ENCODE results near the gene SF3B3.

The SF3B3 gene

DNA sequence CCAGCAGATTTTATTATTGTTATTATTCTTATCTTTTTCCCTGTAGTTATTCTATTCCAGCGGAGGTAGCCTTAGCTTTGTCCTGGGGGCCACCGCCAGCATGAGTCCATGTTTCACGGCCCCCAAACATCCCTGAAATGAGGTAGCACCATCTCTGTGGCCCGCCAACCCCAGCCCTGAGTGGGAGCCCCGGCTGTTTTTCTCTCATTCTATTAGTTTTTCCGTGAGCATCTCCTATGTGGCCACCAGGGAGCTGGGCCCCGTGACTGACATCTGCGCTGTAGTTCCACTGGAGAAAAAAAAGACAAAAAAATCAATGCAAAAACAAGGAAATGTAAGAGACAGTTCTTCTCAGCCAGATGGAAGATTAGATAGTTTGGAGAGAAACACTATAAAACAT lies 79.2 kb downstream of the SF3B3 start:
- H3K4me3 ChIP-seq (ENCODE audit: control insufficient read depth, low read depth, low read length) = no peak overlapping the region
- TF ChIP-seq CTCF (IDR thresholded peaks at IDR 0.05; ENCODE audit: control insufficient read depth, insufficient read depth, low read depth, low read length, missing control alignments) = no peak
- no peak for DNase-seq (ENCODE audit: low read depth)

DNA sequence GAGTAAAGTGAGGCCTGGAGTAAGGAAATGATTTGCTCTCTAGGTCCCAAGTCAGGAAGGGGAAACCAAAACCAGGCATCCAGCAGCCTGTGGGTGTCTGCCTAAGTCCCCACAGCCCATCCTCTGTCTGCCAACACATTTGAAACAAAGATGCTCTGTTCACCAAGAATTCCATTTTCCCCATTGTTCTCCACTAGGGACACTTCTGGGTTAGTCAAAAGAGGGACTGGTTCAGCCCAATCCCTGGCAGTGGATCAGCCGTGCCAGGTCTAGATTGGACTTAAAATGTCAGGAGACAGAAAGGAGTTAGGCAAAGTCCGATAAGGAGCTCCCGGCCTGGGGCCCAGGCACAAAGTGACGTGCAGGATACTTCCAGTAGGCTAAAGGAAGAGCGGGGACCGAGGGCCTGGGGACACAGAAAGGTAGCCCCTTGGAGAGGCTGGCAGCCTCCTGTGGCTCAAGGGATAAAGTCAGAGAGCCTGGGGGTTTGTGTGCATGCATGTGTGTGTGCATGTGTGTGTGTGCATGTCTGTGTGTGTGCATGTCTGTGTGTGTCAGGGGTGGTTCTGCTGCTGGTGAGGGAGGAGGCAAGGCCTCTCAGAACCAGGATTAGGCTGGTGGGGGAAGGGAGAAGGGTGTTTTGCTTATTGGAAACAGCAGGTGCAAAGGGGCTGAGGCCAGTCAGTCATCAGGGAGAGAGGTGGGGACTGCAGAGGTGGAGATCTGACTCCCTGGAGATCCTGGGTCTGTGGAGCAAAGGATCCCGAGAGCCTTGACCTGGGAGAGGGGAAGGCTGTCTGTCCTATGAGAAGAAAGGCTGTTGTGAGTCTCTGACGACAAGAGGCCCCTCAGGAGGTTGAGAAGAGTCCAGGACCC lies 81.0 kb downstream of the SF3B3 start:
- no peak for TF ChIP-seq CTCF (IDR thresholded peaks at IDR 0.05; ENCODE audit: control insufficient read depth, insufficient read depth, low read depth, low read length, missing control alignments)
- DNase-seq (ENCODE audit: low read depth) = no peak
- H3K4me3 ChIP-seq (ENCODE audit: control insufficient read depth, low read depth, low read length) = no peak overlapping the region

- H3K4me3 ChIP-seq (ENCODE audit: control insufficient read depth, low read depth, low read length) = no peak overlapping the region
- no peak for TF ChIP-seq CTCF (IDR thresholded peaks at IDR 0.05; ENCODE audit: control insufficient read depth, insufficient read depth, low read depth, low read length, missing control alignments)
- no peak for DNase-seq (ENCODE audit: low read depth)
Measured at GRCh38 chr16:70605283-70605657, 81.7 kb downstream of the SF3B3 start.

- TF ChIP-seq CTCF (IDR thresholded peaks at IDR 0.05; ENCODE audit: control insufficient read depth, insufficient read depth, low read depth, low read length, missing control alignments) = no peak
- no peak overlapping the region for H3K4me3 ChIP-seq (ENCODE audit: control insufficient read depth, low read depth, low read length)
- DNase-seq (ENCODE audit: low read depth) = no peak
Measured at GRCh38 chr16:70608521-70608920, 84.9 kb downstream of the SF3B3 start.

DNA sequence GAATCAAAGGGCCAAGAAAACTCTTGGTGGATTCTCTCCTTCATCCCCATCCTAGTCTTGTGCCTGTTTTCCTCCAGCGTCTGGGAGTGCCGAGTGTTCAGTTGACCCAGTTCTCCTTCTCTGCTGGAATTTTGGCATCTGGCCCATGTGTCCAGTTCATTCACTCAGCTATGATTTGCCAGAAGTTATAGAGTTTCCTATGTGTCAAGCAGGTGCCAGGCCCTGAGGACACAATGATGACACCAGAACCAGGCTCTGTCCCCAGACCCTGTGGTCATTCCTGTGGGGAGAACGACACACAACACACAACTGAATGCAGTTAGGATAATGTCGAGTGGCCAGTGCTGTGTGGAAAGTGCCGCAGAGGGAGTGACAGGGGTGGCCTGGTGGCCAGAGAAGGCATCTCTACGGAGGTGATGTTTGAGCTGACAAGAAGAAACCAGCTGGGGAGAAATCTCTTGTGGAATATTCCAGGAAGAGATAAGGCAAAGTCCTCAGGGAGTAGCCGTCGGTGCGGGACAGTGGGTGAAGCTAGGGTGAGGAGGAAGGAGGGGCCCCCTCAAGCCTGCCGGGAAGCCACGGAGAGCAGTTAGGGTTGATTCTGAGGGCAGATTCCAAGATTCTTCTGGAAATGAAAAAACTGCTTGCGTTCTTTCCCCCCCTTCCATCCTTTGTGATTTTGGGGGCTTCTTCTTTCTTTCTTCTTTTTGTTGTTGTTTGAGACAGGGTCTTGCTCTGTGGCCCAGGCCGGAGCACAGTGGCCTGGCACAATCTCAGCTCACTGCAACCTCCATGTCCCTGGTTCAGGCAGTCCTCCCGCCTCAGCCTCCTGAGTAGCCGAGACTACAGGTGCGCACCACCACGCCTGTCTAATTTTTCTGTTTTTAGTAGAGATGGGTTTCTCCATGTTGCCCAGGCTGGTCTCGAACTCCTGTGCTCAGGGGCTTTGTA lies 86.9 kb downstream of the SF3B3 start:
- DNase-seq (ENCODE audit: low read depth) = no peak
- TF ChIP-seq CTCF (IDR thresholded peaks at IDR 0.05; ENCODE audit: control insufficient read depth, insufficient read depth, low read depth, low read length, missing control alignments) = no peak
- no peak overlapping the region for H3K4me3 ChIP-seq (ENCODE audit: control insufficient read depth, low read depth, low read length)

DNA sequence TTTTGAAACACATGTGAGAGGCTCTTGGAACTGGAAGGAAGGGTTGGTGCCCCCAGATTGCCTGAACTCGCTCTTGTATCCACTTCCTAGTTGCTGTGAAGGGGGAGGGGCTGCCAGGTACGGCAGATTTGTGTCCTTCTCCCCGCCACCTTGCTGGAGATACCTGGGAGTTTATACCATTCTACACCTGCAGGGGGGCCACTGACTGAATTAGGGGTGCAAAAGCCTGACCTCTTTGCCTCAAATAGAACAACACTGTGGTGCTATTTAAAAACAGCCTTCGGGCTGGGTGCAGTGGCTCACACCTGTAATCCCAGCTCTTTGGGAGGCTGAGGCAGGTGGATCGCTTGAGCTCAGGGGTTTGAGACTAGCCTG lies 87.6 kb downstream of the SF3B3 start:
- no peak for TF ChIP-seq CTCF (IDR thresholded peaks at IDR 0.05; ENCODE audit: control insufficient read depth, insufficient read depth, low read depth, low read length, missing control alignments)
- no peak overlapping the region for H3K4me3 ChIP-seq (ENCODE audit: control insufficient read depth, low read depth, low read length)
- no peak for DNase-seq (ENCODE audit: low read depth)
